ENCODE results near the gene RBM39.
A peak's percentile ranks its signal among the peaks of the same experiment; 100 is the strongest.
"Not testable (repeated sequence)": the region's sequence is repeated elsewhere in the genome, so short reads cannot be mapped to it uniquely, and the experiment has no call there.

The RBM39 gene

DNA sequence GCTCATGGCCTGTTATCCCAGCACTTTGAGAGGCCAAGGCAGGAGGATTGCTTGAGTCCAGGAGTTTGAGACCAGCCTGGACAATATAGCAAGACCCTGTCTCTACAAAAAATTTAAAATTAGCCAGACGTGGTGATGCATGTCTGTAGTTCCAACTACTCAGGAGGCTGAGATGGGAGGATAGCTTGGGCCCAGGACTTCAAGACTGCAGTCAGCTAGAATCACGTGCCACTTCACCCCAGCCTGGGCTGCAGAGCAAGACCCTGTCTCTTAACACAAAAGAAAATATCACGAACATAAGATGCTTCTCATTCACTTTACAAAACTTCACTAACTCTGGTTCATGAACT, 2.4 kb upstream of the RBM39 start:
- DNase-seq, result not testable (repeated sequence)

DNA sequence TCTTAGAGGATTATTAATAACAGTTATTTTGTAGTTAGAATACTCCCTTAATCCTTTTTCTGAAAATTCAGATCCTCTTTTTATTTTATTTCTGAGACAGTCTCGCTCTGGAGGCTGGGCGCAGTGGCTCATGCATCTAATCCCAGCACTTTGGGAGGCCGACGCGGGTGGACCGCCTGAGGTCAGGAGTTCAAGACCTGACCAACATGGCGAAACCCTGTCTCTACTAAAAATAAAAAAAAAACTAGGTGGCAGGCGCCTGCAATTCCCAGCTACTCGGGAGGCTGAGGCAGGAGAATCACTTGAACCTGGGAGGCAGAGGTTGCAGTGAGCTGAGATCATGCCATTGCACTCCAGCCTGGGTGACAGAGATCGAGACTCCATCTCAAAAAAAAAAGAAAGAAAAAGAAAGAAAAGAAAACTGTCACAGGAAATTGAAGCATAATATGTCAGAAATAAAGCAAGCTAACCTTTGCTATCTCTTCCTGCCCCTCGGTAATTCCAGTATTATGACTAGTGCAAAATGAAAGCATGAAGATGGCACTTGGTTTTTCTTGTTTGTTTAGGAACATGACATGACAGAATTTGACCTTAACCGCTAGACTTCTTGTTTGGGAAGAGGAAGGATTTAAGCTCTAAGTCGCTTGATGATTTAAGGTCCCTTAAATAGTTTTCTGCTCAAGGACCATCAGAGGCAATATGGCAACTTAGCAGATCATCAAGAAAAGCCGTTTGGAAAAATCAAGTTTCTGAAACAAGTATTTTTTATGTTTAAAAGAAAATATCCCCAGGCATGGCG, 1.8 kb upstream of the RBM39 start:
- DNase-seq, result peak; percentile 32

DNA sequence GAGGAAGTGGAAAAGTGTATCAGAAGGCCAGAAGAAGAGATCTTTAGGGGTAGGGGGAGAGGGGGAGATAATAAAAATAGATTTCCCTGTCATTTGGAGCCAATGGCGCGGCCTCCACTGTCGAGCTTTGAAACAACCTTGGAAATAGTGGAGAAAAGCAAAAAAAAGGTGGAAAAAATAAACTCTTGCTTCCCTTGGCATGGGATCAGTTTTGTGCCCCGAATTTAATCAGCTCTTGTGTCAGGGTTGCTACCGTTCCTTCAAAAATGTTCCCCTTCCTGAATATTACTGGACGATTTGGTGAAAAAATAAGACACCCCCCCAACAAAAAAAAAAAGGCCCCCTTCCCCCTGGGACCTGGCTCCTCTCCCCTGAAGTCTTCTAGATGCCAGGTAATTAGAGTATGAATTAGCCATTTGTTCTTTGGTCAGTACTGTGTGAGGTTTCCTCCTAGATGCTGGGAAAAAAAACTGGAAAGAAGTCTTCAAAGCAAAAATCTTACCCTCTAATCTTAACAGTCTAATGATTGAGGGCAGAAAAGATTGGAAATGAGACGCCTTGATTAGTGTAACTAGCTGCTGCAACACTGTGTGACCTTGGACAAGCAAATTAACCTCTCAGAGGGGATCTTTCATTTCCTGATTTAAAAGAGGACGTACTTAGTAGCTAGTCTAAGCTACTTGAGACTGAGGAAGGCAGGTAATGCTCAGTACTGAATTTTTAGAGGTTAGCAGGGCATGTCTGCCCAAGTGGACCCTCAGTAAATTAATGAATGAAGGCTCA, 872 bp upstream of the RBM39 start:
- DNase-seq, result peak; percentile 83

DNA sequence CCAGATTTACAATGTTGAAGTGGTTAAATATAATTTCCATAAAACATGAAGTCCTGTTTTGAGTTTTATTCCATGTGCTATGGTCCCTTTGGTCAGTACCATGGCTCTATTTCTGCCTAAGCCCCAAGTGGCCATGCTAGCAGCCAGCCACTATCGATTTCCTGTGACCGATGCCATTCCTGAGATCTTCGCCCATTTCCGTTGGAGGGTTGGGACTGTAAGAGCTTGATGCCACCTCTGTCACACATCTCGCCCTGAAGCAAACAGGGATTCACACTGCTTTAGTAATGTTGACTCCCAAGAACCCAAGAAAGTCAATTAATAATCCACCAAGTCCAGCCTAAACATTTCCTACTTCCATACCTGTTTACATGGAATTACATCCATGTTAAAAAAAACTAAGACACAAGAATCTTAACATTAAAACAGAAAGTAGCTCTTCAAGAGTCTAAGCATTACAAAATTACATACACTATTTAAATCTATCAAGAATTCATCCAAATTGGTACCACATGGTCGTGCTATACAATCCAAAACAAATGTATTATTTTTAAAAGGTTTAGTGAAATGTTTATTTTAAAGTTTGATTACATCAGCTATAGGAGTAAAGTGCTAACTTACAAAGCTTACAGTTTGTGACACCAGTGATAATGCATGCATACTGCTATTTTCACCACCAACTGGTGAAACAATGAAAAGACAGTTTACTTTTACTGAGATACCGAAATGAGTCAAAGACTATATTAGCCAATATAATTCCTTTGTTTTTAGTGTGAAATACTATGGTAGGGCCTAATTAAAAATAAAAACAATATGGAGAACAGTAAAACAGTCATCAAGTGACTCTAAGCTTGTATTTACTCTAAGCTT, 2.5 kb downstream of the RBM39 start:
- DNase-seq, result no peak

DNA sequence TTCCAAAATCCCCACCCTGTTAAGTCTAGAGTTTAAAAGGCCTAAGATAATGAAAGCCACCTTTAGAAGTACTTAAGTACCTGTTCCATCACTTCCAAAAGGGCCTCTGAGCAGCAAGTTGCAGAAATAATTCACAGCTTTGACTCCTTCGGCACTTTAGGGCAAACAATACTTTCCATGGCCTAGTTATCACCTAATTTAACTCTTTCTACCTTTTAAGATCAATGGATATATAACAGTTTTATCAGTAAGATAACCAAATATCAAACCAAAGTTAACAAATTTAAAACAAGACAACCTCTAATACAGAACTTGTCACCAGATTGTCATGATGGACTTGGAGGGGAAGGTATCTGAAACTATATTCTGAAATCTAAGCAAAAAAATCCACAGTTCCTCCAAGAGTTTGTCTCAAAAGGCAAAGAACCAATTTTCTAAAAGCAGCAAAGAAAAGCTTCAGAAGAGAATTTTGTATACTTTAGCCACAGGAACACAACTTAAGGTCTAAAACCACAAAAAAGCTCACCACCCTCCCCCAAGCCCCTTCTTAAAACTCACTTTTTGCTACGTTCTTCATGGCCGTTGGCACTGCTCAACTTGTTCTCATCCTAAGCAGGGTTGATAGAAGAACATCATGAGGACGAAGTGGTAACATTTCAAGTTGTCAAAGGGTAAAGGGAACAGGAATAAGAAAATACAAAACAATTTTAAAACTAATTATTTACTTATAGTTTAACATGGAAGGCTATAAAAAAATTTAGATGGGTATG, 3.5 kb downstream of the RBM39 start:
- DNase-seq, result no peak

DNA sequence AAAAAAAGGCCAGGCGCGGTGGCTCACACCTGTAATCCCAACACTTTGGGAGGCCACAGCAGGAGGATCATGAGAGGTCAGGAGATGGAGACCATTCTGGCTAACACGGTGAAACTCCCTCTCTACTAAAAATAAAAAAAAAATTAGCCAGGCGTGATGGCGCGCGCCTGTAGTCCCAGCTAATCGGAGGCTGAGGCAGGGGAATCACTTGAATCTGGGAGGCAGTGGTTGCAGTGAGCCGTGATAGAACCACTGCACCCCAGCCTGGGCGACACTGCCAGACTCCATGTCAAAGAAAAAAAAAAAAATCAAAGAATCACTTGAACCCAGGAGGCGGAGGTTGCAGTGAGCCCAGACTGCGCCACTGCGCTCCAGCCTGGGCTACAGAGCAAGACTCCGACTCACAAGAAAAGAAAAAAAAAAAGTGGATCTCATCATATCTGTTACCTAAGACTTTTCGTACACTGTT, 4.2 kb downstream of the RBM39 start:
- no peak for DNase-seq

DNA sequence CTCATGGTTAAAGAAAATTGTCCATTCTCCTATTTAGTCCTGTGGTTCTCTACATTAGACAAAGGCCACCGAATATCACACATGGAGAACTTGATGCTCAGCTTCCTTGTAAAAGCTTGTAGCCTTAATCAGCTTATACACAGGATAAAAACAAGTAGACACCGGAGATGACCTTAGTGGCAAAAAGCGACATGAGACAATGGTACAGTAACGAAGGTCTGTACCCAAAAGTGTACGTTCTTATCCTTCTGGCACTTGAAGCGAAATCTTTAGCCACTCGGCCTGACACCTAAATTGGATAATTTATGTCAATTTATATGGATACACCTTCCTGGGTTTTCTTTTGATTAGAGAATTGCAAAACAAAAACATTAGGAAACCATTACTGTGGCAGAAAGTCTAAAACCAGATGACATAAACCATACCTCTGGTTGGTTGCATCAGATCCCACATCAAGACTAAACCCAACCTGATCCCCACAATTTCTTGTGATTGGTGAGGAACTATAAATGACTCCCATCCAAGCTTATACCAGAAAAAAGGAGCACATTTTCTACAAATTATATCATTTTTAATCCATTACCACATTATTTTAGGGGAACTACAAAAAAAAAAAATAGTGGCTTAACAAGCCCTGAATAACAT, 6.1 kb downstream of the RBM39 start:
- DNase-seq, result peak; percentile 83

DNA sequence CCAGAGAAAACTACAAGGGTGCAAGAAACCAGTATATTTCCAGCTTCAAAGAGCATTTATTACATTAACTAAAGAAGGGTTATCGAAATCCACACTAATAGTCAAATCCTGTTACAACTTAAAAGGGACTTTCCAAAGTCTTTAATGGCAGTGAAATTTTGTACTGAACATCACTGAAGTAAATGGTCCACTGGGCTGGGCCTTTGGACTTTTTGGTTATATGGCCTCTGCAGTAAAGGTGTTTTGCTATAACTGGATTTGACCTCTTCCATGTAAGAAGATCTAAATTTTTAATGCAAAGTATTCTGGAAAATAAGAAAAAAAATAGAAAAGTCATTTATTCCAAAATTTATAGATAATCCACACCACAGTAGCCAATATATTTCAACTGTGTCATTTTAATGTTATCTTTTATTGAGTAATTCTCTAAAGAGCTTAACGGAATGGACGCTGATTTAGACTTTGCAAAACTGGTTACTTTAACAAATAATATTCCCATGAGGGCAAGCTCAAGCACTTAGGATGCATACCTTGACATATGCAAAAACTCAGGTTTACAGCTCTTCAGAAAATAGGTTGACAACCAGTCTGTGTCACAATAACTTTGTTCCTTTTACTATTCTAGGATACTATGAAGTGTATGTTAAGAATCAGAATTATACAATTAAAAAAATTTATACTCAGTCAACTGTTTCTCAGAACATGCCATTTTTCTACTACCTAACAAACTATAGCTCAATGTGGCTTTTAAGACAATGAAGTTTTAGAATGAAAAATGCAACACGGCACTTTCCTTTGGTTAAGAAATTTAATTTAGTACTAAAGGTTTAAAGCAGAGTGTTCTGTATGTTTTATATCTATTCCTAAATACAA, 7.0 kb downstream of the RBM39 start:
- no peak for DNase-seq

DNA sequence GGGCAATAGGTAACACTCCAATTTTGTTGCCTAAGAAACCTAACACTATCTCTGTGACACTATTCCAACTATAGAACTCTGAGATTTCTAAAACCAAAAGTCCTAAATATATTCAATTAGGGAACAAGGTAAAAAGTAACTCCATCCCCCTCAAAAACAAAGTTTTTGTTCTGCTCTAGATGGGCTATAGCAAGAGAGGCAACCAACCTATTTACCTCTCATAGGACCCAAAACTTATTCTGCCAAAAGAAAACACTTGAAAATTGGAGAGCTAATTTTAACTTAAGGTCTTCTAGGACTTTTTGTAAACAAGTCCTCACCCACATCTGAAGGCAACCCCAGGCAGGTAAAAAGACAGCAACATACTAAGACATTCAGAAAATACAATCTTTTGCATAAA, 7.7 kb downstream of the RBM39 start:
- DNase-seq, result no peak

DNA sequence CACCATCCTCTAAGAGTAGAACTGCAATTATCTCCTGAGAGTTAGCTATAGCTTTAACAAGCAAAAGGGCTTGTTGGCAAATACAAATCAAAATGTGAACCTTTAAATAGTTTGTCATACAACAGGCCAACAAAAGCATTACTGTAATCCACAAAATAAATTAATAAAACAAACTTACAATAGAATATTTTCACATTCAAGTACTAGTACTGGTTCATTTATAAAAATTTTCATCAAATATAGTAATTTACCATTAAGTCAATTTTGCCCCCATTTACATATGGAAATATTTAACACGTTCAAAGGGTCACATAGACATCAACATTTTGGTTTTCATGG, 9.4 kb downstream of the RBM39 start:
- DNase-seq, result no peak

DNA sequence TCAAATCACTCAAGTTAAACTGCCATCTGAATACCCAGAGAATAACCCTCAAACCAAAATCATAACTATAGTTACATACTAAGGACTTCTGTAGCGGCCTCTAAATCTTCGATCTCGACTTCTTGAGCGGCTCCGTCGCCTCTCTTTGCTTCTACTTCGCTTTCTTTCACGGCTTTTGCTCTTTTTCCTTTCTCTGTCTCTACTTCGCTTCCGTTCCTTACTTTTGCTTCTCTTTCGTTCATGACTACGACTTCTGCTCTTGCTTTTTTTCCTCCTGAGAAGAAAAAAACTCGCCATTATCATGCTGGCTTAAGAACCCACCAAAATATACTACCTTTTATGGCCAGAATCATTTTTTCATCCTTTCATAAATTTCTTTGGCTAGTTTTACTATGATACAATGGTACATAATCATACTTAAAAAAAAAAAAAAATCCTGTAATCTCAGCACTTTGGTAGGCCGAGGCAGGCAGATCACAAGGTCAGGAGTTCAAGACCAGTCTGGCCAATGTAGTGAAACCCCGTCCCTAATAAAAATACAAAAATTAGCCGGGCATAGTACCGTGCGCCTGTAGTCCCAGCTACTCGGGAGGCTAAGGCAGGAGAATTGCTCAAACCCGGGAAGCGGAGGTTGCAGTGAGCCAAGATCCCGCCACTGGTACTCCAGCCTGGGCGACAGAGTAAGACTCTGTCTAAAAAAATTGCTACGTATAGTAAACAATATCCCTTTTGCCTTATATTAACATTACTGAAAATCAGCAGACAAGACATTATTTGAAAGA, 10.0 kb downstream of the RBM39 start:
- DNase-seq, result no peak

DNA sequence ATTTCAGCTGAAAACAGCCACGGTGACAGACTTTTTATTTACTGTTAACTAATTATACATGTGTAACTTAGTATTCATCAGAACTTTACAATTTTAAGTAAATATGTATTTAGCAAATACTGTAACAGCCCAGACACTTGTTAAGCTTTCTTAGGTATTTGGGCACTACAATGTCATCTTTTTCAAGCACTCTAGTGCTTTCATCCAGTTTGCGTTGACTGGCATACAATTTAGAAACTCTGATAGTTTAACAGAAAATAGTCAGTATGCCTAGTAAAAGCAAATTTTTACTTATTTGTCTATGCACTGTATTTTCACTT, 10.6 kb downstream of the RBM39 start:
- no peak for DNase-seq

DNA sequence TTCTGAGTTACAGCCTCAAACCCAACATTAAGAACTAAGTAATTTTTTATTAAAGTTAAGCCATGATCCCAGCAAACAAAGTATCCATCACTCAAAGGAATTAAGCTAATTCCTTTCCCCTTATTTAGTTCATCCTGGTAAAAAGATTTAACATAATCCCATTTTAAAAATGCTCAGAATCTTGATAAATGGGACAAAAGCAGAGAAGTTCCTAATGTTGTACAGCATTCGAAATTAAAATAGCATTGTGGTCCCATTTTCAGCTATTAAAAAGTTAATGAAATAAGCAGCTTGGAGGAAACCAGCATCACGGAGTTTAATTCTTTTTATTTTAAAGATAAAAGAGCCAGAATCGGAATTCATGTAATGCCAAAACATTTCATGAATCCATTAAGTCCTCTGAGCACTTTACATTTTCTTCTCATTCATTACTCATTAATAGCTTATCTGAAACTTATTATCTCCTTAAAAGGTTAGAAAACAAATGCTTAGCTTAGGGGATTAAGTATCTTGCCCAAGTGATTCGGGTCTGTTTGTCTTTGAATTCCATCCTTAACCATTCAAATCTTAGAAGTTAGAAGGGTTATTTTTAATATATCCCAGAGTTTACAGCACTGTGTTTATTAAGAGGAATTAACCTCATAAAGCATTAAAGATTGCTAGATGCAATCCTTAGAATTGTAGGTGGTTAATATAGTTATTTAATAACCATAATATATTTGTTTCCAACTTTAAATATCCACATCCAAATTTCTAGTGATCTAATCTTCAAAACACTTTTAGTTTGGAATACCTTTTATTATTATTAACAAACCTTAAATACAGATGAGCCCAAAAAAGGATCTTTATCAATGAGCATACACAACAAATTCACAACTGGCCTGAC, 11.2 kb downstream of the RBM39 start:
- DNase-seq, result peak; percentile 56

DNA sequence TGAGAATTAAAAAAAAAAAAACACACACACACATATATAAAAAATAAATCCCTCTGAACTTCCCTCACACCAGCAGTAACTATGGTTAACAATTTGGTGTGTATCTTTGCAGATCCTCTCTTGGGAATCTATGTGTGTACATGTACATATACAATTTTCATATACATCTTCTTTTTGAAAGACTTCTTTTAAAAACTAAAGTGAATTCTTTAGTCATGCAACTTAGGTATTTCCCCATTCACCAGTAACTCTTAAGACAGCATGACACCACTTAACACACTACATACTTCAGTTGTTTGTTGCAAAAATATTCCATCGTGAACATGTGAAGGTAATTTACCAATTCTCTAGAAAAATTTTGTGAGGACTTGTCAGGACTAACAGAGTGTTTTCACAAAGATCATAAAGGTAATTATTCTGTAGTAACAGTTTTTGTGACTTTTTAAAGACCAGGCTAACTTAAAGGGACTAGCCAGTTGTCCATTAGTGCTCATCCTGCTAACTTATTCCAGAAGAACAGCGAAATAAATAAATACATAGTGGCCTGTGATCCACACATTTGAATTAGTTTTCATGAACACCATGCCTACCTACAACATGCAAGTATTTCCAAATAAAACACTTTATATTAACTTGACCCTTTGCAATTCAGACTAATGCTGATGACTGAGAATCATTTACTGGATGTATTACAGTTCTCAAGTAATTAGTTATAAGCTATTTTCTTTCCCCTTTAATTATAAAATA, 12.1 kb downstream of the RBM39 start:
- DNase-seq, result no peak

DNA sequence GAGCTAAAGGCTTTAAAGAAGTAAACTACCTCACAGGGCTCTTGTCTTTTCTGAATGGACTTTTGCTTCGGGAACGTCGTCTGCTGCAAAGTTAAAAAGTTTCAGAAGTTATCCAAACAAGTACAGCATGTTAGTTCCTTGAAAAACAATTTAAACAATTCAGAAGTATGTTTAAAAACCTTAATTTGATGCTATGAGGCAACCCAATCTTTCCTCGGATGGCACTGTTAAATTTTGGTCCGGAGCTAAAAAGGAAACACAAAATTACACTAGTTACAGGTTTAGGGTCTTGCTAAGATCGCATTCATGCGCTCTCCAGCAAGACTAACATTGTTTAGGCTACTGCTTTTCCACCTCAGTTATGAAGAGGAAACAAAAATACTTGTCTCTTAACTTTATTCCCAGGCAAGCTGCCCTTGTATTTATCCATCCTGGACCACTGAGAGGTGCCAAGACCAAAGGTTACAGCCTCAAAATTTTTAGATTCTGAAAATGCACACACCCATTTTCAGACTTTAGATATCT, 12.7 kb downstream of the RBM39 start:
- no peak for DNase-seq

DNA sequence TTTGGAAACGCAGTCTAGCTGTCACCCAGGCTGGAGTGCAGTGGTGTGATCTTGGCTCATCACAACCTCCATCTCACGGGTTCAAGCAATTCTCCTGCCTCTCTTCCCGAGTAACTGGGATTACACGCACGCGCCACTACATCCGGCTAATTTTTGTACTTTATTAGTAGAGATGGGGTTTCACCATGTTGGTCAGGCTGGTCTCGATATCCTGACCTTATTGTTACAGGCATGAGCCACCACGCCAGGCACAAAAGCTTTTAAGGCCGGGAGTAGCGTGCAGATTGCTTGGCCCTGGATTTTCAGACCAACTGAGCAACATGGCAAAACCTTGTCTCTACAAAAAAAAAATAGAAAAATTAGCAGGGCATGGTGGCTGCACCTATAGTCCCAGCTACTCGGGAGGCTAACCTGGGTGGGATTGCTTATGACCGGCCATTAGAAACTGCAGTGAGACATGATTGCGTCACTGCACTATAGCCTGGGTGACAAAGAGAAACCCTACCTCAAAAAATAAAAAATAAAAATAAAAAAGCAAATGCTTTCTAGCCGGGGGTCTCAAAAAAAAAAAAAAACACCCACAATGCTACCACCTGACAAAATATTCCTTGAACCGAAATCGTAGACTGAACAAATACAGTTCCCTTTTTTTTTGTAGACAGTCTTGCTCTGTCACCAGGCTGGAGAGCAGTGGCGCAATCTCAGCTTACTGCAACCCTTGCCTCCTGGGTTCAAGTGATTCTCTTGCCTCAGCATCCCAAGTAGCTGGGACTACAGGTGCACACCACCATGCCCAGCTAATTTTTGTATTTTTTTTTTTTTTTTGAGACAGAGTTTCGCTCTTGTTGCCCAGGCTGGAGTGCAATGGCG, 15.0 kb downstream of the RBM39 start:
- DNase-seq, result no peak

All from NCI-H82 (cell line).